Measurements from ENCODE around the gene PSTK. TPM values are rescaled to one million over a fixed set of nuclear protein-coding genes. Genes with fewer than 3 reads are reported as not detected.

Gene PSTK
- total and polyA plus RNA-seq, 9 of the 15 experiments (the other 6 are each of a cell fraction or from before 2014, with no cell fraction given) = 13.2 to 49.7 (median 18.9) TPM

DNA sequence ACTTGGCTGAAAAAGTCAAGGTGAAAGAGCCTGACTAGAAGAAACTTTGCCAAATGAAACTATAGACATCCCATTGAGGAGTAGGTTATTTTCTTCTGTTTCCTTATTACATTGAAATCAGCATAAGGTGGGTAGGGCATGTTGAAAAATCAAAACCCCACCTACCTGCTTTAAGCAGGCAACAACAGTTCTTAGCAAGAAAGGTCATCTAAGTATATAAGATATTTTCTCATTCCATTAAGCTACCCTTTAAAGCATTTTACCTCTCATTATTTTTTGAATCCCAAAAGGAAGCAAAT is 59.4 kb downstream of the PSTK start:
- H3K27ac ChIP-seq (ENCODE audit: extremely low read depth, low read depth, low read length) = no peak overlapping the region
- ChIA-PET CTCF (ENCODE audit: low intra/inter-chr PET ratio) (no interaction called here), POLR2A (no interaction called here)
- H3K27me3 ChIP-seq (ENCODE audit: control insufficient read depth in 2 of 2, insufficient read depth in 2 of 2, low read length in 2 of 2) = no peaks in the 10 kb centered on the region
- no peaks in the 10 kb centered on the region for H3K9me3 ChIP-seq (replicated peaks; ENCODE audit: control insufficient read depth, insufficient read depth, low read depth, low read length)
- H3K4me3 ChIP-seq = no peak overlapping the region
- intact Hi-C loops (cut with micrococcal nuclease) (no loop called here), in situ Hi-C loops (cut with MboI) (loop anchor here (25.0 kb wide), 1 partner anchor 923 kb away; no protein-coding TSS in a partner anchor)
- H3K9me1 ChIP-seq (ENCODE audit: control insufficient read depth, insufficient read depth, low read length) = no peaks in the 10 kb centered on the region
- H3K4me1 ChIP-seq (replicated peaks in 1 of 2; ENCODE audit: control insufficient read depth in 2 of 2, insufficient read depth in 2 of 2, low read length in 2 of 2) = no peaks in the 10 kb centered on the region
- no peak overlapping the region for H3K9ac ChIP-seq (ENCODE audit: insufficient read depth in 1 of 2, low read depth in 2 of 2, low read length in 2 of 2)
- TF ChIP-seq THRAP3 (IDR thresholded peaks at IDR 0.05; ENCODE audit: borderline replicate concordance) (no peak), JUNB (CRISPR knock-in tag; conservative IDR thresholded peaks at IDR 0.05) (no peak), HDGF (IDR thresholded peaks at IDR 0.05) (no peak), ZNF561 (CRISPR knock-in tag; conservative IDR thresholded peaks at IDR 0.05) (no peak), RBBP5 (IDR thresholded peaks at IDR 0.05; ENCODE audit: borderline replicate concordance, insufficient read depth, low read length, poor library complexity, severe bottlenecking) (no peak), CAMTA2 (CRISPR knock-in tag; conservative IDR thresholded peaks at IDR 0.05) (no peak)
- TF ChIP-seq, protein P1, sequence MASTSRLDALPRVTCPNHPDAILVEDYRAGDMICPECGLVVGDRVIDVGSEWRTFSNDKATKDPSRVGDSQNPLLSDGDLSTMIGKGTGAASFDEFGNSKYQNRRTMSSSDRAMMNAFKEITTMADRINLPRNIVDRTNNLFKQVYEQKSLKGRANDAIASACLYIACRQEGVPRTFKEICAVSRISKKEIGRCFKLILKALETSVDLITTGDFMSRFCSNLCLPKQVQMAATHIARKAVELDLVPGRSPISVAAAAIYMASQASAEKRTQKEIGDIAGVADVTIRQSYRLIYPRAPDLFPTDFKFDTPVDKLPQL (IDR thresholded peaks at IDR 0.05; ENCODE audit: extremely low read depth, insufficient read length) = no peak
- TF ChIP-seq, protein P2, sequence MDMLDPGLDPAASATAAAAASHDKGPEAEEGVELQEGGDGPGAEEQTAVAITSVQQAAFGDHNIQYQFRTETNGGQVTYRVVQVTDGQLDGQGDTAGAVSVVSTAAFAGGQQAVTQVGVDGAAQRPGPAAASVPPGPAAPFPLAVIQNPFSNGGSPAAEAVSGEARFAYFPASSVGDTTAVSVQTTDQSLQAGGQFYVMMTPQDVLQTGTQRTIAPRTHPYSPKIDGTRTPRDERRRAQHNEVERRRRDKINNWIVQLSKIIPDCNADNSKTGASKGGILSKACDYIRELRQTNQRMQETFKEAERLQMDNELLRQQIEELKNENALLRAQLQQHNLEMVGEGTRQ (CRISPR knock-in tag; IDR thresholded peaks at IDR 0.05) = no peak
- TF ChIP-seq, protein P3, sequence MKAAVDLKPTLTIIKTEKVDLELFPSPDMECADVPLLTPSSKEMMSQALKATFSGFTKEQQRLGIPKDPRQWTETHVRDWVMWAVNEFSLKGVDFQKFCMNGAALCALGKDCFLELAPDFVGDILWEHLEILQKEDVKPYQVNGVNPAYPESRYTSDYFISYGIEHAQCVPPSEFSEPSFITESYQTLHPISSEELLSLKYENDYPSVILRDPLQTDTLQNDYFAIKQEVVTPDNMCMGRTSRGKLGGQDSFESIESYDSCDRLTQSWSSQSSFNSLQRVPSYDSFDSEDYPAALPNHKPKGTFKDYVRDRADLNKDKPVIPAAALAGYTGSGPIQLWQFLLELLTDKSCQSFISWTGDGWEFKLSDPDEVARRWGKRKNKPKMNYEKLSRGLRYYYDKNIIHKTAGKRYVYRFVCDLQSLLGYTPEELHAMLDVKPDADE (conservative IDR thresholded peaks at IDR 0.05; ENCODE audit: control insufficient read depth, low read depth, low read length) = no peak
- TF ChIP-seq, protein P4, sequence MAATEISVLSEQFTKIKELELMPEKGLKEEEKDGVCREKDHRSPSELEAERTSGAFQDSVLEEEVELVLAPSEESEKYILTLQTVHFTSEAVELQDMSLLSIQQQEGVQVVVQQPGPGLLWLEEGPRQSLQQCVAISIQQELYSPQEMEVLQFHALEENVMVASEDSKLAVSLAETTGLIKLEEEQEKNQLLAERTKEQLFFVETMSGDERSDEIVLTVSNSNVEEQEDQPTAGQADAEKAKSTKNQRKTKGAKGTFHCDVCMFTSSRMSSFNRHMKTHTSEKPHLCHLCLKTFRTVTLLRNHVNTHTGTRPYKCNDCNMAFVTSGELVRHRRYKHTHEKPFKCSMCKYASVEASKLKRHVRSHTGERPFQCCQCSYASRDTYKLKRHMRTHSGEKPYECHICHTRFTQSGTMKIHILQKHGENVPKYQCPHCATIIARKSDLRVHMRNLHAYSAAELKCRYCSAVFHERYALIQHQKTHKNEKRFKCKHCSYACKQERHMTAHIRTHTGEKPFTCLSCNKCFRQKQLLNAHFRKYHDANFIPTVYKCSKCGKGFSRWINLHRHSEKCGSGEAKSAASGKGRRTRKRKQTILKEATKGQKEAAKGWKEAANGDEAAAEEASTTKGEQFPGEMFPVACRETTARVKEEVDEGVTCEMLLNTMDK (IDR thresholded peaks at IDR 0.05; ENCODE audit: borderline replicate concordance, insufficient read depth, low read depth, low read length, poor library complexity, severe bottlenecking) = no peak
- TF ChIP-seq, protein P5, sequence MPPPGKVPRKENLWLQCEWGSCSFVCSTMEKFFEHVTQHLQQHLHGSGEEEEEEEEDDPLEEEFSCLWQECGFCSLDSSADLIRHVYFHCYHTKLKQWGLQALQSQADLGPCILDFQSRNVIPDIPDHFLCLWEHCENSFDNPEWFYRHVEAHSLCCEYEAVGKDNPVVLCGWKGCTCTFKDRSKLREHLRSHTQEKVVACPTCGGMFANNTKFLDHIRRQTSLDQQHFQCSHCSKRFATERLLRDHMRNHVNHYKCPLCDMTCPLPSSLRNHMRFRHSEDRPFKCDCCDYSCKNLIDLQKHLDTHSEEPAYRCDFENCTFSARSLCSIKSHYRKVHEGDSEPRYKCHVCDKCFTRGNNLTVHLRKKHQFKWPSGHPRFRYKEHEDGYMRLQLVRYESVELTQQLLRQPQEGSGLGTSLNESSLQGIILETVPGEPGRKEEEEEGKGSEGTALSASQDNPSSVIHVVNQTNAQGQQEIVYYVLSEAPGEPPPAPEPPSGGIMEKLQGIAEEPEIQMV (tag; conservative IDR thresholded peaks at IDR 0.05; ENCODE audit: low read depth) = no peak
- no peaks in the 10 kb centered on the region for H3K79me2 ChIP-seq (ENCODE audit: control insufficient read depth, insufficient read depth, low read length)
- FAIRE-seq = no peak
- H2AFZ ChIP-seq (ENCODE audit: low read depth, low read length) = no peak overlapping the region
- no peak for ATAC-seq
- DNase-seq (ENCODE audit: extremely low read depth in 1 of 4, low spot score in 3 of 4) = no peak
- H3K36me3 ChIP-seq (ENCODE audit: control insufficient read depth, insufficient read depth, low read length) = no peaks in the 10 kb centered on the region
- no peaks in the 10 kb centered on the region for H4K20me1 ChIP-seq (replicated peaks; ENCODE audit: control insufficient read depth, insufficient read depth, low read length)
- BruUV-seq (replicated peaks) = no TSS peak
- H3K4me2 ChIP-seq (ENCODE audit: insufficient read depth, low read length) = no peak overlapping the region

Measured in K562 (cell line).